Testis (tissue), 2 donors: ENCODE results near the gene EPS15.

Experiments used
- CTCF ChIP-seq, 3 experiments: fragments of 450-650 bp in 2 of 3; fragments of 200-600 bp in 1 of 3; sonication (generic) in 1 of 3; IDR thresholded peaks; one replicate each; pipeline ENCODE4 v1.5.1; 2016 to 2019; ENCODE audit warnings: antibody characterized with exemption in 3 of 3, mild to moderate bottlenecking in 2 of 3, moderate library complexity in 1 of 3
- POLR2A ChIP-seq: fragments of 450-650 bp; IDR thresholded peaks from one replicate; pipeline ENCODE4 v1.6.1; 2017; ENCODE audit warnings: antibody characterized with exemption, mild to moderate bottlenecking, moderate library complexity

GRCh38 chr1:51326839-51327238 is 192.2 kb downstream of the EPS15 start:
- no peak for TF ChIP-seq CTCF (IDR thresholded peaks at IDR 0.05)
- TF ChIP-seq POLR2A: no peak
